Keratinocyte (primary cell): ENCODE results near the gene LIME1. TPM values are rescaled to one million over a fixed set of nuclear protein-coding genes. Genes with fewer than 3 reads are reported as not detected.

Experiments
- DNase-seq: peaks from one replicate; pipeline ENCODE4 v3.0.0-alpha.2; 2011; ENCODE audit warnings: low read depth, missing footprints, low spot score
- FAIRE-seq: peaks from 2 replicates; lab custom pipeline; 2011; peaks lifted over from hg19 to GRCh38; lab: Jason Lieb, UNC
- H2AFZ ChIP-seq: 2 replicates; pipeline ENCODE4 v1.6.0; 2012; ENCODE audit warnings: low read length, control low read depth, inconsistent platforms; ENCODE audit not compliant: control insufficient read depth
- H3K27ac ChIP-seq: 2 replicates; pipeline ENCODE4 v1.5.1; 2011; ENCODE audit warnings: low read length; ENCODE audit not compliant: control insufficient read depth, insufficient read depth
- H3K27me3 ChIP-seq: 3 replicates; pipeline ENCODE4 v1.6.0; 2011; ENCODE audit warnings: low read length; ENCODE audit not compliant: control insufficient read depth, insufficient read depth; ENCODE audit errors: extremely low read depth
- H3K36me3 ChIP-seq, 2 experiments: 2 replicates in 1 of 2; 3 replicates in 1 of 2; pipeline ENCODE4 v1.5.1; 2011; ENCODE audit warnings: low read length in 2 of 2, mild to moderate bottlenecking in 1 of 2; ENCODE audit not compliant: control insufficient read depth in 2 of 2, insufficient read depth in 2 of 2; ENCODE audit errors: extremely low read depth in 1 of 2
- H3K4me1 ChIP-seq: 3 replicates; pipeline ENCODE4 v1.5.1; 2011; ENCODE audit warnings: low read length; ENCODE audit not compliant: control insufficient read depth, insufficient read depth; ENCODE audit errors: extremely low read depth
- H3K4me2 ChIP-seq: 3 replicates; pipeline ENCODE4 v1.6.0; 2011; ENCODE audit warnings: low read depth, low read length; ENCODE audit not compliant: control insufficient read depth, insufficient read depth; ENCODE audit errors: extremely low read depth
- H3K4me3 ChIP-seq, 3 experiments: fragments of 200-600 bp in 1 of 3; sonication (generic) in 1 of 3; 2 replicates in 2 of 3; 3 replicates in 1 of 3; pipeline ENCODE4 v1.5.1; 2011 to 2016; ENCODE audit warnings: low read length in 3 of 3, mild to moderate bottlenecking in 3 of 3, control low read depth in 2 of 3, inconsistent platforms in 1 of 3, low read depth in 1 of 3, mixed read lengths in 1 of 3, mixed run types in 1 of 3, moderate library complexity in 1 of 3; ENCODE audit not compliant: control insufficient read depth in 2 of 3, insufficient read depth in 2 of 3; ENCODE audit errors: extremely low read depth in 1 of 3
- H3K79me2 ChIP-seq: 2 replicates; pipeline ENCODE4 v1.6.0; 2012; ENCODE audit warnings: low read length; ENCODE audit not compliant: control insufficient read depth, insufficient read depth
- H3K9ac ChIP-seq: 3 replicates; pipeline ENCODE4 v1.6.0; 2011; ENCODE audit warnings: low read length; ENCODE audit not compliant: control insufficient read depth, insufficient read depth; ENCODE audit errors: extremely low read depth
- H3K9me1 ChIP-seq: 3 replicates; pipeline ENCODE4 v1.6.0; 2011; ENCODE audit warnings: low read length; ENCODE audit not compliant: control insufficient read depth, insufficient read depth; ENCODE audit errors: extremely low read depth
- H3K9me3 ChIP-seq: 2 replicates; pipeline ENCODE4 v1.5.1; 2012; ENCODE audit warnings: low read depth, low read length; ENCODE audit not compliant: control insufficient read depth
- H4K20me1 ChIP-seq: 3 replicates; pipeline ENCODE4 v1.6.0; 2011; ENCODE audit warnings: low read length; ENCODE audit not compliant: control insufficient read depth, insufficient read depth; ENCODE audit errors: extremely low read depth
- CTCF ChIP-seq, 3 experiments: IDR thresholded peaks in 1 of 3; conservative IDR thresholded peaks in 1 of 3; optimal IDR thresholded peaks in 1 of 3; 2 replicates in 2 of 3; 3 replicates in 1 of 3; pipeline versions ENCODE3 to v1.5.1; 2011; ENCODE audit warnings: low read length in 3 of 3, mild to moderate bottlenecking in 3 of 3, moderate library complexity in 2 of 3, control low read depth in 1 of 3, inconsistent platforms in 1 of 3; ENCODE audit not compliant: insufficient read depth in 2 of 3; ENCODE audit errors: extremely low read depth in 1 of 3
- EZH2 ChIP-seq: IDR thresholded peaks from one replicate; pipeline ENCODE4 v1.6.1; 2012; ENCODE audit warnings: inconsistent platforms, mild to moderate bottlenecking, low read length, moderate library complexity
- dilution Hi-C: fragments of 300-500 bp; cut with MboI; formaldehyde crosslinking; loops from one replicate; pipeline ENCODE4 v1.7.0; 2020; ENCODE audit warnings: low sequenced_read_pairs; ENCODE audit not compliant: extremely low pct_ligation_motif_present
- polyA plus RNA-seq, 5 experiments: library from polyadenylated mRNA; depleted of rRNA in 3 of 5; stranded (reverse) in 3 of 5; stranded (forward) in 1 of 5; unstranded in 1 of 5; fragments of >200 nt; gene quantifications; 1 replicate in 1 of 5; 2 replicates in 3 of 5; 3 replicates in 1 of 5; pipeline versions ENCODE4 v1.2.1 to v1.2.3, GENCODE V29; 2011 to 2012; ENCODE audit warnings: missing spikeins in 2 of 5, low read depth in 1 of 5, low replicate concordance in 1 of 5

Gene LIME1
- polyA plus RNA-seq, 1 donor (not counting 4 experiments of a cell fraction or from before 2014, with no cell fraction given): 0.75 TPM

- Histone ChIP-seq H3K27me3 (no peaks in the 10 kb centered on the region), H3K36me3 (peaks cover 12 to 14% of the 10 kb centered on the region in 2 experiments), H3K4me1 (peaks cover 17% of the 10 kb centered on the region), H3K9me1 (no peaks in the 10 kb centered on the region), H3K4me2 (no peak overlapping the region), H3K27ac (no peak overlapping the region), H3K9me3 (no peaks in the 10 kb centered on the region), H3K9ac (no peak overlapping the region), H4K20me1 (no peaks in the 10 kb centered on the region), H2AFZ (no peak overlapping the region), H3K4me3 (no peak overlapping the region), H3K79me2 (peaks cover 84% of the 10 kb centered on the region)
- dilution Hi-C loops: no loop called here
- DNase-seq (no peak), FAIRE-seq (no peak)
- TF ChIP-seq EZH2 (no peak), CTCF (optimal IDR thresholded peaks at IDR 0.05 in 1 of 3, IDR thresholded peaks at IDR 0.05 in 1 of 3, conservative IDR thresholded peaks at IDR 0.05 in 1 of 3; ENCODE audit: extremely low read depth in 1 of 3, insufficient read depth in 2 of 3, low read length in 3 of 3) (no peak)
These were observed 25.3 kb upstream of the LIME1 start for GRCh38 chr20:63711085-63711645.

GRCh38 chr20:63712191-63712590 lies 24.3 kb upstream of the LIME1 start:
- Histone ChIP-seq H3K79me2 (peaks cover 80% of the 10 kb centered on the region), H3K9me1 (no peaks in the 10 kb centered on the region), H2AFZ (no peak overlapping the region), H3K9ac (no peak overlapping the region), H3K4me1 (peaks cover 9% of the 10 kb centered on the region), H3K4me2 (no peak overlapping the region), H3K36me3 (peaks cover 10 to 11% of the 10 kb centered on the region in 2 experiments), H3K9me3 (no peaks in the 10 kb centered on the region), H4K20me1 (no peaks in the 10 kb centered on the region), H3K27me3 (no peaks in the 10 kb centered on the region), H3K4me3 (no peak overlapping the region), H3K27ac (no peak overlapping the region)
- DNase-seq (no peak), FAIRE-seq (no peak)
- TF ChIP-seq CTCF (optimal IDR thresholded peaks at IDR 0.05 in 1 of 3, IDR thresholded peaks at IDR 0.05 in 1 of 3, conservative IDR thresholded peaks at IDR 0.05 in 1 of 3; ENCODE audit: extremely low read depth in 1 of 3, insufficient read depth in 2 of 3, low read length in 3 of 3): no peak
- TF ChIP-seq EZH2: no peak
- dilution Hi-C loops: no loop called here
